ENCODE results near the gene CREB3. TPM values are rescaled to one million over a fixed set of nuclear protein-coding genes. Genes with fewer than 3 reads are reported as not detected.

Gene CREB3
- total RNA-seq, 1 experiment from 2014 or later: 27.3 TPM

GRCh38 chr9:35686222-35687203 is 46.0 kb upstream of the CREB3 start:
- H3T11ph ChIP-seq (ENCODE audit: low read length): no peak overlapping the region
- H2BK20ac ChIP-seq (ENCODE audit: low read depth, low read length, poor library complexity, severe bottlenecking): no peak overlapping the region
- H3K79me2 ChIP-seq (ENCODE audit: insufficient read depth, low read length): no peaks in the 10 kb centered on the region; the same call in 1 of the 2 replicates
- H3K56ac ChIP-seq (ENCODE audit: insufficient read length, low read depth, low read length): no peak overlapping the region
- DNase-seq: no peak
- no peak overlapping the region for H2BK5ac ChIP-seq (ENCODE audit: insufficient read length, low read length)
- H3K4me3 Mint-ChIP-seq: peak overlapping the region in 1 of 2 experiments; percentile 40; a peak in 1 of 5 replicates
- no peak overlapping the region for H4K5ac ChIP-seq (ENCODE audit: insufficient read length, low read depth, low read length)
- H3K4me2 ChIP-seq (ENCODE audit: insufficient read depth, insufficient read length, low read length): no peak overlapping the region
- peak overlapping the region in 1 of 3 experiments; percentile 85; a peak in 3 of 7 replicates for H3K27ac Mint-ChIP-seq
- H2BK12ac ChIP-seq (ENCODE audit: insufficient read length, low read depth, low read length): no peak overlapping the region
- H3K27me3 ChIP-seq (ENCODE audit: insufficient read depth, low read length): no peaks in the 10 kb centered on the region
- no peak overlapping the region for H2BK120ac ChIP-seq (ENCODE audit: low read depth, low read length, poor library complexity, severe bottlenecking)
- H4K8ac ChIP-seq (replicated peaks; ENCODE audit: insufficient read length, low read depth, low read length): no peak overlapping the region
- no CpG with 5 or more reads among the region's 11 CpGs for WGBS (ENCODE audit: extremely low coverage, insufficient read length, low lambda C conversion rate)
- peaks cover 3% of the 10 kb centered on the region for H3K4me1 ChIP-seq (ENCODE audit: insufficient read depth, low read length)
- H2BK15ac ChIP-seq (ENCODE audit: low read depth, low read length): no peak overlapping the region
- no peak overlapping the region for H4K91ac ChIP-seq (ENCODE audit: insufficient read length, low read depth, low read length)
- no peak overlapping the region for H3K4ac ChIP-seq (ENCODE audit: low read depth, low read length)
- H3K9me3 Mint-ChIP-seq: peaks cover 0 to 2% of the 10 kb centered on the region in 2 experiments; a peak in 2 of 5 replicates
- H3K14ac ChIP-seq (ENCODE audit: insufficient read depth, low read length): no peak overlapping the region
- H3K9me3 ChIP-seq (ENCODE audit: control insufficient read depth, low read depth, low read length): no peaks in the 10 kb centered on the region
- H2AK5ac ChIP-seq (ENCODE audit: insufficient read length, low read length): no peak overlapping the region
- no peak overlapping the region for H2AFZ ChIP-seq (ENCODE audit: low read length)
- no peak overlapping the region for H3K23ac ChIP-seq (ENCODE audit: insufficient read length, low read depth, low read length)
- H3K27me3 Mint-ChIP-seq (ENCODE audit: low read depth): no peaks in the 10 kb centered on the region
- H3K23me2 ChIP-seq (ENCODE audit: insufficient read length, low read depth, low read length, poor library complexity, severe bottlenecking): peaks cover 6% of the 10 kb centered on the region
- H3K4me1 Mint-ChIP-seq: peaks cover 27 to 30% of the 10 kb centered on the region in 2 experiments
- H3K79me1 ChIP-seq (ENCODE audit: insufficient read depth, low read depth, low read length, poor library complexity, severe bottlenecking): no peaks in the 10 kb centered on the region
- no peak overlapping the region for H3K27ac ChIP-seq (ENCODE audit: insufficient read length, low read depth, low read length)
- no peak overlapping the region for H3K9ac ChIP-seq (ENCODE audit: extremely low read depth, insufficient read length, low read length)
- H4K20me1 ChIP-seq (ENCODE audit: control insufficient read depth, insufficient read depth, insufficient read length): no peaks in the 10 kb centered on the region
- no peak overlapping the region for H3K18ac ChIP-seq (ENCODE audit: insufficient read length, low read depth, low read length)
- H3K36me3 Mint-ChIP-seq (ENCODE audit: insufficient read depth in 1 of 3, low read depth in 3 of 3): peaks cover 43 to 69% (median 64%) of the 10 kb centered on the region in 3 experiments
- TF ChIP-seq CTCF (conservative IDR thresholded peaks at IDR 0.05): no peak

Measured in H9 (cell line).